Measurements from ENCODE around the gene RGL3.

RGL3 gene

GRCh38 chr19:11377756-11378155 lies 41.4 kb downstream of the RGL3 start:
- no peak for DNase-seq (ENCODE audit: low spot score)
- TF ChIP-seq CTCF (IDR thresholded peaks at IDR 0.05) = no peak
- peak overlapping the region in 1 of 2 donors; percentile 80 for H3K27ac ChIP-seq
- H3K4me3 ChIP-seq = no peak overlapping the region

GRCh38 chr19:11377237-11377636 lies 41.9 kb downstream of the RGL3 start:
- H3K4me3 ChIP-seq = no peak overlapping the region
- DNase-seq (ENCODE audit: low spot score) = no peak
- H3K27ac ChIP-seq = peak overlapping the region in 1 of 2 donors; percentile 75
- no peak for TF ChIP-seq CTCF (IDR thresholded peaks at IDR 0.05)

GRCh38 chr19:11375143-11375948 lies 43.8 kb downstream of the RGL3 start:
- DNase-seq (ENCODE audit: low spot score) = peak; percentile 83
- Histone ChIP-seq H3K27ac (peak overlapping the region; percentile 81 to 99), H3K4me3 (peak overlapping the region; percentile 95)
- no peak for TF ChIP-seq CTCF (IDR thresholded peaks at IDR 0.05)

- Histone ChIP-seq H3K27ac (peak within 1 kb of the TSS; percentile 90 to 99), H3K4me3 (peak within 1 kb of the TSS; percentile 95)
- DNase-seq (ENCODE audit: low spot score) = peak; percentile 100
- TF ChIP-seq CTCF (IDR thresholded peaks at IDR 0.05) = no peak
Measured at GRCh38 chr19:11374433-11375142, 44.5 kb downstream of the RGL3 start, which contains the start of gene SWSAP1. TSS of gene SWSAP1 (plus strand) at chr19:11374666. CDS start at chr19:11374681, 15 bp downstream.

- no peak for DNase-seq (ENCODE audit: low spot score)
- TF ChIP-seq CTCF (IDR thresholded peaks at IDR 0.05) = no peak
- Histone ChIP-seq H3K27ac (peak overlapping the region; percentile 90 to 99), H3K4me3 (peak overlapping the region; percentile 95)
Measured at GRCh38 chr19:11373885-11374432, 45.2 kb downstream of the RGL3 start.

GRCh38 chr19:11373166-11373884 lies 45.8 kb downstream of the RGL3 start:
- H3K27ac ChIP-seq = no peak overlapping the region
- DNase-seq (ENCODE audit: low spot score) = no peak
- no peak overlapping the region for H3K4me3 ChIP-seq
- TF ChIP-seq CTCF (IDR thresholded peaks at IDR 0.05) = no peak

Data from coronary artery (tissue), 2 donors.